Measurements from ENCODE around the gene DCN.

- TF ChIP-seq, protein P1, sequence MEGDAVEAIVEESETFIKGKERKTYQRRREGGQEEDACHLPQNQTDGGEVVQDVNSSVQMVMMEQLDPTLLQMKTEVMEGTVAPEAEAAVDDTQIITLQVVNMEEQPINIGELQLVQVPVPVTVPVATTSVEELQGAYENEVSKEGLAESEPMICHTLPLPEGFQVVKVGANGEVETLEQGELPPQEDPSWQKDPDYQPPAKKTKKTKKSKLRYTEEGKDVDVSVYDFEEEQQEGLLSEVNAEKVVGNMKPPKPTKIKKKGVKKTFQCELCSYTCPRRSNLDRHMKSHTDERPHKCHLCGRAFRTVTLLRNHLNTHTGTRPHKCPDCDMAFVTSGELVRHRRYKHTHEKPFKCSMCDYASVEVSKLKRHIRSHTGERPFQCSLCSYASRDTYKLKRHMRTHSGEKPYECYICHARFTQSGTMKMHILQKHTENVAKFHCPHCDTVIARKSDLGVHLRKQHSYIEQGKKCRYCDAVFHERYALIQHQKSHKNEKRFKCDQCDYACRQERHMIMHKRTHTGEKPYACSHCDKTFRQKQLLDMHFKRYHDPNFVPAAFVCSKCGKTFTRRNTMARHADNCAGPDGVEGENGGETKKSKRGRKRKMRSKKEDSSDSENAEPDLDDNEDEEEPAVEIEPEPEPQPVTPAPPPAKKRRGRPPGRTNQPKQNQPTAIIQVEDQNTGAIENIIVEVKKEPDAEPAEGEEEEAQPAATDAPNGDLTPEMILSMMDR (IDR thresholded peaks at IDR 0.05; ENCODE audit: extremely low read depth in 1 of 2, insufficient read depth in 1 of 2, low read depth in 1 of 2, low read length in 2 of 2) = no peak
- no peak for TF ChIP-seq POLR2AphosphoS5 (IDR thresholded peaks at IDR 0.05; ENCODE audit: insufficient read depth, low read depth, low read length)
These were observed 28.0 kb upstream of the DCN start for GRCh38 chr12:91210618-91211017.
